ENCODE results near the gene POLR3GL. TPM values are rescaled to one million over a fixed set of nuclear protein-coding genes. Genes with fewer than 3 reads are reported as not detected.

POLR3GL gene
- polyA plus RNA-seq, 1 experiment = 25.0 TPM

- no peak overlapping the region for H3K27ac ChIP-seq (ENCODE audit: low read depth, low read length)
- H3K4me3 ChIP-seq (ENCODE audit: low read depth, low read length) = no peak overlapping the region
- H3K27me3 ChIP-seq (ENCODE audit: control insufficient read depth, insufficient read depth, low read length) = no peaks in the 10 kb centered on the region
- H3K9me3 ChIP-seq (ENCODE audit: control insufficient read depth, insufficient read depth, low read length) = no peaks in the 10 kb centered on the region
- DNase-seq (ENCODE audit: low read depth, low spot score) = no peak
- ChIA-PET POLR2A (no interaction called here), CTCF (interaction anchor here (1.9 to 4.4 kb wide), 2 partner anchors 10 to 13 kb away, joined by 4 to 23 read pairs; no protein-coding TSS in a partner anchor)
- no peak for TF ChIP-seq CTCF (IDR thresholded peaks at IDR 0.05; ENCODE audit: low read depth, low read length)
These were observed 25.9 kb downstream of the POLR3GL start for GRCh38 chr1:145990249-145990855.

- no peak for TF ChIP-seq CTCF (IDR thresholded peaks at IDR 0.05; ENCODE audit: low read depth, low read length)
- Histone ChIP-seq H3K27ac (ENCODE audit: low read depth, low read length) (no peak overlapping the region), H3K27me3 (ENCODE audit: control insufficient read depth, insufficient read depth, low read length) (no peaks in the 10 kb centered on the region), H3K9me3 (ENCODE audit: control insufficient read depth, insufficient read depth, low read length) (no peaks in the 10 kb centered on the region), H3K4me3 (ENCODE audit: low read depth, low read length) (no peak overlapping the region)
- DNase-seq (ENCODE audit: low read depth, low spot score) = no peak
- ChIA-PET CTCF (interaction anchor here (1.2 to 4.4 kb wide), 4 partner anchors 12 to 16 kb away, joined by 3 to 23 read pairs (median 10); no protein-coding TSS in a partner anchor), POLR2A (no interaction called here)
These were observed 27.4 kb downstream of the POLR3GL start for GRCh38 chr1:145991735-145992412.

- no peak for TF ChIP-seq CTCF (IDR thresholded peaks at IDR 0.05; ENCODE audit: low read depth, low read length)
- Histone ChIP-seq H3K9me3 (ENCODE audit: control insufficient read depth, insufficient read depth, low read length) (no peaks in the 10 kb centered on the region), H3K27ac (ENCODE audit: low read depth, low read length) (no peak overlapping the region), H3K4me3 (ENCODE audit: low read depth, low read length) (no peak overlapping the region; the same call in 1 of the 2 replicates), H3K27me3 (ENCODE audit: control insufficient read depth, insufficient read depth, low read length) (no peaks in the 10 kb centered on the region)
- ChIA-PET CTCF (interaction anchor here (1.3 to 4.4 kb wide), 4 partner anchors 14 to 83 kb away, joined by 4 to 23 read pairs (median 10); partner anchors contain the start of gene ITGA10), POLR2A (no interaction called here)
- no peak for DNase-seq (ENCODE audit: low read depth, low spot score)
These were observed 28.0 kb downstream of the POLR3GL start for GRCh38 chr1:145992502-145992936.

- H3K9me3 ChIP-seq (ENCODE audit: control insufficient read depth, insufficient read depth, low read length) = no peaks in the 10 kb centered on the region
- no peaks in the 10 kb centered on the region for H3K27me3 ChIP-seq (ENCODE audit: control insufficient read depth, insufficient read depth, low read length)
- DNase-seq (ENCODE audit: low read depth, low spot score) = no peak
- no peak for TF ChIP-seq CTCF (IDR thresholded peaks at IDR 0.05; ENCODE audit: low read depth, low read length)
- no peak overlapping the region for H3K4me3 ChIP-seq (ENCODE audit: low read depth, low read length)
- ChIA-PET POLR2A (no interaction called here), CTCF (interaction anchor here (1.3 to 4.4 kb wide), 4 partner anchors 14 to 84 kb away, joined by 4 to 23 read pairs (median 10); partner anchors contain the start of gene ITGA10)
- H3K27ac ChIP-seq (ENCODE audit: low read depth, low read length) = no peak overlapping the region
These were observed 28.6 kb downstream of the POLR3GL start for GRCh38 chr1:145992958-145993617.
